Measurements from ENCODE around the gene DZIP1L.

DNA sequence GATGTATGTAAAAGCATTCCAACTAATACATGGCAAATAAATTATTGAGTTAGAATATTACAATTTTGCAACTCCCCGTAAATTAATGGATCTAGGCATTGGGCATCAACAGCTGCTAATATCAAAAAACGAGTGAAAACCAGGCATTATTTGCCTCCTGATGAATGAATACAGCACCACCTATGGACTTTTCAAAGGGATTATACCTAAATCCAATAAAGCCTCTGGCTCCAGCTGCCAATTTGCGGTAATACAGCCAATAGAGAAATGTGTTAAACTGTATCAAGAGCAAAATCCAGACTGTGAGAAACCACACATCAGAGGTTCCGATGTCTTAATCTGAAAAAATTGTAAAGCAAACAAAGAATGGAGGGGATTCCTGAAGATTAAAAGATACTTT is 33.1 kb upstream of the DZIP1L start:
- TF ChIP-seq GATA2 (IDR thresholded peaks at IDR 0.05; ENCODE audit: low read depth, low read length) (no peak), GATA3 (IDR thresholded peaks at IDR 0.05; ENCODE audit: low read depth, low read length) (no peak)
